ENCODE results near the gene GLT6D1.

DNA sequence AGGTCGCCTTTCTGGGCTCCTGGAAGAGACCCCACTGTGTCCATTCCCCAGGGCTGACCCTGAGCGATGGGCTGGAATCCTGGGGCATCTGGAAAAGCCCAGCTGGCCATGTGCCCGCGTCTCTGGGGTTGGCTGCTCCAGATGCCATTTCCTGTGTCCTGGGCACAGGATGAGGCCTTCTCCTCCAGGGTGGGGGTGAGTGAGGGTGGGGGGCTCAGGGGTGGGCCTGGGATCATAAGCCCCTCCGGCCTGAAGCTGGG is 47.1 kb downstream of the GLT6D1 start:
- TF ChIP-seq EZH2 (IDR thresholded peaks at IDR 0.05; ENCODE audit: low read depth) = no peak
- TF ChIP-seq, protein P1, sequence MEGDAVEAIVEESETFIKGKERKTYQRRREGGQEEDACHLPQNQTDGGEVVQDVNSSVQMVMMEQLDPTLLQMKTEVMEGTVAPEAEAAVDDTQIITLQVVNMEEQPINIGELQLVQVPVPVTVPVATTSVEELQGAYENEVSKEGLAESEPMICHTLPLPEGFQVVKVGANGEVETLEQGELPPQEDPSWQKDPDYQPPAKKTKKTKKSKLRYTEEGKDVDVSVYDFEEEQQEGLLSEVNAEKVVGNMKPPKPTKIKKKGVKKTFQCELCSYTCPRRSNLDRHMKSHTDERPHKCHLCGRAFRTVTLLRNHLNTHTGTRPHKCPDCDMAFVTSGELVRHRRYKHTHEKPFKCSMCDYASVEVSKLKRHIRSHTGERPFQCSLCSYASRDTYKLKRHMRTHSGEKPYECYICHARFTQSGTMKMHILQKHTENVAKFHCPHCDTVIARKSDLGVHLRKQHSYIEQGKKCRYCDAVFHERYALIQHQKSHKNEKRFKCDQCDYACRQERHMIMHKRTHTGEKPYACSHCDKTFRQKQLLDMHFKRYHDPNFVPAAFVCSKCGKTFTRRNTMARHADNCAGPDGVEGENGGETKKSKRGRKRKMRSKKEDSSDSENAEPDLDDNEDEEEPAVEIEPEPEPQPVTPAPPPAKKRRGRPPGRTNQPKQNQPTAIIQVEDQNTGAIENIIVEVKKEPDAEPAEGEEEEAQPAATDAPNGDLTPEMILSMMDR (conservative IDR thresholded peaks at IDR 0.05) = no peak

Data from PC-9 (cell line).